Astrocyte of the cerebellum (primary cell): Measurements from ENCODE around the gene DAB2.

Experiments used
- DNase-seq: peaks from one replicate; pipeline ENCODE4 v3.0.0-alpha.2; 2011; ENCODE audit warnings: low read depth
- H3K4me3 ChIP-seq: 2 replicates; pipeline ENCODE4 v1.5.1; 2011; ENCODE audit warnings: mild to moderate bottlenecking, low read depth, low read length, moderate library complexity
- CTCF ChIP-seq: IDR thresholded peaks from 2 replicates; pipeline ENCODE4 v1.5.1; 2012; ENCODE audit warnings: low read length, low read depth, moderate library complexity, mild to moderate bottlenecking; ENCODE audit errors: missing control alignments
- in situ Hi-C: cut with HindIII; loops from 2 replicates; pipeline ENCODE4 v1.10.0; 2017; ENCODE audit warnings: low sequenced_read_pairs

The DAB2 gene

GRCh38 chr5:39437467-39437866, 12.7 kb upstream of the DAB2 start:
- DNase-seq = no peak

GRCh38 chr5:39433848-39434247, 9.1 kb upstream of the DAB2 start:
- no peak for TF ChIP-seq CTCF
- no peak for DNase-seq
- no peak overlapping the region for H3K4me3 ChIP-seq
- in situ Hi-C loops = no loop called here

More at GRCh38 chr5:39437467-39437866, 12.7 kb upstream of the DAB2 start:
- no peak for TF ChIP-seq CTCF
- in situ Hi-C loops = no loop called here
- H3K4me3 ChIP-seq = no peak overlapping the region

- H3K4me3 ChIP-seq = no peak overlapping the region
- TF ChIP-seq CTCF = no peak
- DNase-seq = no peak
- in situ Hi-C loops = no loop called here
These were observed 8.1 kb upstream of the DAB2 start for GRCh38 chr5:39432696-39433530.

- DNase-seq = no peak
- TF ChIP-seq CTCF = no peak
- in situ Hi-C loops = no loop called here
- H3K4me3 ChIP-seq = no peak overlapping the region
These were observed 5.7 kb upstream of the DAB2 start for GRCh38 chr5:39430461-39430860.

GRCh38 chr5:39428640-39429039, 3.9 kb upstream of the DAB2 start:
- TF ChIP-seq CTCF = no peak
- H3K4me3 ChIP-seq = no peak overlapping the region
- no peak for DNase-seq
- in situ Hi-C loops = no loop called here

- H3K4me3 ChIP-seq = no peak overlapping the region
- in situ Hi-C loops = no loop called here
- no peak for DNase-seq
- TF ChIP-seq CTCF = no peak
These were observed 2.9 kb upstream of the DAB2 start for GRCh38 chr5:39427633-39428032.
